ENCODE data around the gene PEAK1. TPM values are rescaled to one million over a fixed set of nuclear protein-coding genes. Genes with fewer than 3 reads are reported as not detected.

PEAK1 gene
- total RNA-seq, 4 donors from 2014 or later: 31.0 to 49.3 (median 35.0) TPM

- Histone ChIP-seq H3K27me3 (no peaks in the 10 kb centered on the region), H3K9me3 (no peaks in the 10 kb centered on the region), H3K4me3 (replicated peaks in 1 of 3) (no peak overlapping the region), H3K4me1 (peaks cover 5 to 6% of the 10 kb centered on the region in 2 donors), H3K27ac (no peak overlapping the region), H3K36me3 (no peaks in the 10 kb centered on the region)
- 87 to 88% methylated on average over 1 of the region's 1 CpG for WGBS, 2 donors
- no peak for DNase-seq
- intact Hi-C loops (cut with DNase I): no loop called here
- TF ChIP-seq CTCF (IDR thresholded peaks at IDR 0.05): no peak
- TF ChIP-seq POLR2A (IDR thresholded peaks at IDR 0.05): no peak
These were observed 296.1 kb downstream of the PEAK1 start for GRCh38 chr15:77123854-77124253.

GRCh38 chr15:77122576-77122975, 297.3 kb downstream of the PEAK1 start:
- 40% methylated on average over 2 of the region's 2 CpGs for WGBS, 2 donors
- Histone ChIP-seq H3K9me3 (no peaks in the 10 kb centered on the region), H3K27me3 (no peaks in the 10 kb centered on the region), H3K36me3 (no peaks in the 10 kb centered on the region), H3K4me1 (peaks cover 5 to 6% of the 10 kb centered on the region in 2 donors), H3K4me3 (replicated peaks in 1 of 3) (no peak overlapping the region), H3K27ac (no peak overlapping the region)
- no peak for DNase-seq
- TF ChIP-seq POLR2A (IDR thresholded peaks at IDR 0.05) (no peak), CTCF (IDR thresholded peaks at IDR 0.05) (no peak)
- intact Hi-C loops (cut with DNase I): no loop called here

GRCh38 chr15:77121599-77121998, 298.3 kb downstream of the PEAK1 start:
- Histone ChIP-seq H3K9me3 (no peaks in the 10 kb centered on the region), H3K27me3 (no peaks in the 10 kb centered on the region), H3K27ac (no peak overlapping the region), H3K4me1 (peaks cover 5 to 6% of the 10 kb centered on the region in 2 donors), H3K4me3 (replicated peaks in 1 of 3) (no peak overlapping the region), H3K36me3 (no peaks in the 10 kb centered on the region)
- 89 to 92% methylated on average over 1 of the region's 1 CpG for WGBS, 2 donors
- DNase-seq: no peak
- intact Hi-C loops (cut with DNase I): no loop called here
- TF ChIP-seq CTCF (IDR thresholded peaks at IDR 0.05) (no peak), POLR2A (IDR thresholded peaks at IDR 0.05) (no peak)

- Histone ChIP-seq H3K4me1 (peaks cover 5 to 6% of the 10 kb centered on the region in 2 donors), H3K27me3 (no peaks in the 10 kb centered on the region), H3K27ac (no peak overlapping the region), H3K9me3 (no peaks in the 10 kb centered on the region), H3K36me3 (no peaks in the 10 kb centered on the region), H3K4me3 (replicated peaks in 1 of 3) (no peak overlapping the region)
- no peak for DNase-seq
- TF ChIP-seq CTCF (IDR thresholded peaks at IDR 0.05) (no peak), POLR2A (IDR thresholded peaks at IDR 0.05) (no peak)
- WGBS, 2 donors: 93 to 94% methylated on average over 4 of the region's 4 CpGs
- intact Hi-C loops (cut with DNase I): no loop called here
These were observed 299.3 kb downstream of the PEAK1 start for GRCh38 chr15:77120576-77120975.

GRCh38 chr15:77119446-77119845, 300.5 kb downstream of the PEAK1 start:
- Histone ChIP-seq H3K4me3 (replicated peaks in 1 of 3) (no peak overlapping the region), H3K9me3 (no peaks in the 10 kb centered on the region), H3K27me3 (no peaks in the 10 kb centered on the region), H3K4me1 (peaks cover 5 to 6% of the 10 kb centered on the region in 2 donors), H3K36me3 (no peaks in the 10 kb centered on the region), H3K27ac (no peak overlapping the region)
- TF ChIP-seq CTCF (IDR thresholded peaks at IDR 0.05) (no peak), POLR2A (IDR thresholded peaks at IDR 0.05) (no peak)
- no peak for DNase-seq
- WGBS, 2 donors: 19 to 38% methylated on average over 1 of the region's 1 CpG
- intact Hi-C loops (cut with DNase I): loop anchor here (5.0 kb wide), 3 partner anchors 378 to 513 kb away; partner anchors contain the start of gene LINGO1
